Gastroesophageal sphincter (tissue), 4 donors: ENCODE results near the gene MEIS2. TPM values are rescaled to one million over a fixed set of nuclear protein-coding genes. Genes with fewer than 3 reads are reported as not detected.

ENCODE experiments used
- ATAC-seq: fragments of 150-250 bp; one replicate; pipeline ENCODE4 v1.9.1; 2016; ENCODE audit warnings: mild to moderate bottlenecking, moderate library complexity
- H3K27ac ChIP-seq, 4 donors: fragments of 200-600 bp; sonication (generic) in 3 of 4; 1 replicate in 3 of 4; 2 replicates in 1 of 4; pipeline ENCODE4 v1.5.1; 2016 to 2019
- H3K27me3 ChIP-seq: fragments of 200-600 bp; sonication (generic); one replicate; pipeline ENCODE4 v1.5.1; 2019
- H3K36me3 ChIP-seq, 2 donors: fragments of 200-600 bp; sonication (generic); one replicate each; pipeline ENCODE4 v1.5.1; 2019; ENCODE audit warnings: control low read depth in 1 of 2
- H3K4me1 ChIP-seq, 3 donors: fragments of 200-600 bp; sonication (generic); 1 replicate in 2 of 3; 2 replicates in 1 of 3; pipeline ENCODE4 v1.5.1; 2016 to 2019; ENCODE audit warnings: control low read depth in 2 of 3
- H3K4me3 ChIP-seq, 2 donors: fragments of 200-600 bp; sonication (generic); one replicate each; pipeline ENCODE4 v1.5.1; 2019; ENCODE audit warnings: mild to moderate bottlenecking in 1 of 2, moderate library complexity in 1 of 2
- H3K9me3 ChIP-seq, 3 donors: fragments of 200-600 bp; sonication (generic); one replicate each; pipeline ENCODE4 v1.5.1; 2017 to 2019; ENCODE audit warnings: control low read depth in 2 of 3
- CTCF ChIP-seq, 4 experiments: fragments of 200-600 bp in 2 of 4; fragments of 450-650 bp in 2 of 4; sonication (generic) in 1 of 4; IDR thresholded peaks; one replicate each; pipeline ENCODE4 v1.5.1; 2017 to 2019; ENCODE audit warnings: antibody characterized with exemption in 4 of 4, mild to moderate bottlenecking in 2 of 4, moderate library complexity in 2 of 4
- EP300 ChIP-seq: sonication (generic); formaldehyde crosslinking; IDR thresholded peaks from one replicate; pipeline ENCODE4 v1.6.1; 2017; ENCODE audit warnings: antibody characterized with exemption, mild to moderate bottlenecking
- POLR2A ChIP-seq, 2 donors: fragments of 450-650 bp; IDR thresholded peaks; one replicate each; pipeline ENCODE4 v1.6.1; 2017; ENCODE audit warnings: antibody characterized with exemption in 2 of 2, mild to moderate bottlenecking in 2 of 2, moderate library complexity in 1 of 2
- POLR2AphosphoS5 ChIP-seq: sonication (generic); formaldehyde crosslinking; IDR thresholded peaks from one replicate; pipeline ENCODE4 v1.6.1; 2017; ENCODE audit warnings: antibody characterized with exemption
- WGBS, 2 donors: methylation state at CpG; one replicate each; pipeline ENCODE4 v1.1.5; 2018; ENCODE audit warnings: low coverage in 1 of 2; 5-methylcytosine and 5-hydroxymethylcytosine counted together
- total RNA-seq, 4 donors: library from RNA; depleted of rRNA; stranded (reverse); fragments of >200 nt; gene quantifications; one replicate each; pipeline ENCODE4 v1.1.0, GENCODE V29; 2016

MEIS2 gene
- total RNA-seq, 4 donors from 2014 or later, result 43.1 to 108 (median 85.7) TPM

GRCh38 chr15:37109872-37110572 is 9.7 kb upstream of the MEIS2 start:
- 11 to 35% methylated on average over 14 to 17 of the region's 27 CpGs for WGBS, 2 donors
- peak; percentile 65 for ATAC-seq
- Histone ChIP-seq H3K27ac (peak overlapping the region; percentile 68 to 98 (median 94)), H3K36me3 (no peaks in the 10 kb centered on the region), H3K4me3 (peak overlapping the region; percentile 34 to 54), H3K9me3 (no peaks in the 10 kb centered on the region), H3K27me3 (no peaks in the 10 kb centered on the region), H3K4me1 (peaks cover 0 to 40% (median 0%) of the 10 kb centered on the region in 3 donors)
- TF ChIP-seq POLR2AphosphoS5 (peak; percentile 64), EP300 (no peak)

- H3K4me3 ChIP-seq, result peak overlapping the region; percentile 34 to 54
- WGBS, 2 donors, result 20 to 64% methylated on average over 11 to 18 of the region's 18 CpGs
- H3K36me3 ChIP-seq, result no peaks in the 10 kb centered on the region
- TF ChIP-seq EP300, result no peak
- TF ChIP-seq POLR2AphosphoS5, result no peak
- no peak for TF ChIP-seq CTCF (IDR thresholded peaks at IDR 0.05)
- TF ChIP-seq POLR2A (IDR thresholded peaks at IDR 0.05), result no peak
- peak overlapping the region; percentile 68 to 98 (median 94) for H3K27ac ChIP-seq
- H3K4me1 ChIP-seq, result peaks cover 0 to 45% (median 0%) of the 10 kb centered on the region in 3 donors
- H3K27me3 ChIP-seq, result no peaks in the 10 kb centered on the region
- H3K9me3 ChIP-seq, result no peaks in the 10 kb centered on the region
- ATAC-seq, result no peak
Measured at GRCh38 chr15:37109168-37109871, 9.0 kb upstream of the MEIS2 start.

- WGBS, 2 donors, result 28 to 73% methylated on average over 13 to 15 of the region's 15 CpGs
- TF ChIP-seq POLR2AphosphoS5 (no peak), POLR2A (IDR thresholded peaks at IDR 0.05) (no peak), EP300 (no peak), CTCF (IDR thresholded peaks at IDR 0.05) (no peak)
- H3K36me3 ChIP-seq, result no peaks in the 10 kb centered on the region
- no peak for ATAC-seq
- H3K9me3 ChIP-seq, result no peaks in the 10 kb centered on the region
- peaks cover 0 to 38% (median 0%) of the 10 kb centered on the region in 3 donors for H3K4me1 ChIP-seq
- H3K27me3 ChIP-seq, result no peaks in the 10 kb centered on the region
- H3K4me3 ChIP-seq, result peak overlapping the region in 1 of 2 donors; percentile 54
- peak overlapping the region; percentile 68 to 98 (median 94) for H3K27ac ChIP-seq
Measured at GRCh38 chr15:37108381-37109167, 8.2 kb upstream of the MEIS2 start.

- Histone ChIP-seq H3K36me3 (no peaks in the 10 kb centered on the region), H3K4me3 (peak overlapping the region; percentile 29 to 54), H3K27me3 (no peaks in the 10 kb centered on the region), H3K4me1 (peaks cover 0 to 31% (median 0%) of the 10 kb centered on the region in 3 donors), H3K27ac (peak overlapping the region; percentile 68 to 98 (median 94)), H3K9me3 (no peaks in the 10 kb centered on the region)
- TF ChIP-seq POLR2AphosphoS5 (no peak), CTCF (IDR thresholded peaks at IDR 0.05) (no peak), EP300 (no peak), POLR2A (IDR thresholded peaks at IDR 0.05) (no peak)
- no peak for ATAC-seq
- WGBS, 2 donors, result 15 to 68% methylated on average over 8 to 10 of the region's 10 CpGs
Measured at GRCh38 chr15:37107744-37108380, 7.5 kb upstream of the MEIS2 start.
